Stimulated activated CD8-positive, alpha-beta memory T cell treated with anti-CD3 and anti-CD28 coated beads, Interleukin-15, amount 100 ng/mL, for 24 hours (primary cell): ENCODE measurements around the gene ACSL3.
"Not testable (repeated sequence)": the region's sequence is repeated elsewhere in the genome, so short reads cannot be mapped to it uniquely, and the experiment has no call there.

Source experiments
- DNase-seq: peaks from one replicate; pipeline ENCODE4 v3.0.0-alpha.2; 2020; ENCODE audit warnings: low read depth

ACSL3 gene

GRCh38 chr2:222977121-222977520 is 116.3 kb downstream of the ACSL3 start:
- no peak for DNase-seq

GRCh38 chr2:222978850-222979249 is 118.0 kb downstream of the ACSL3 start:
- DNase-seq, result no peak

GRCh38 chr2:222979484-222979883 is 118.6 kb downstream of the ACSL3 start:
- no peak for DNase-seq

- DNase-seq, result no peak
Measured at GRCh38 chr2:222982010-222982908, 121.4 kb downstream of the ACSL3 start.

GRCh38 chr2:222982909-222983265 is 122.1 kb downstream of the ACSL3 start:
- DNase-seq, result no peak

GRCh38 chr2:222984908-222985307 is 124.1 kb downstream of the ACSL3 start:
- DNase-seq, result no peak

- DNase-seq, result no peak
Measured at GRCh38 chr2:222989431-222989830, 128.6 kb downstream of the ACSL3 start.

GRCh38 chr2:222990206-222990605 is 129.4 kb downstream of the ACSL3 start:
- DNase-seq, result not testable (repeated sequence)

- no peak for DNase-seq
Measured at GRCh38 chr2:222992137-222992536, 131.3 kb downstream of the ACSL3 start.
